Measurements from ENCODE around the gene OR10Z1. TPM values are rescaled to one million over a fixed set of nuclear protein-coding genes. Genes with fewer than 3 reads are reported as not detected.
A peak's percentile ranks its signal among the peaks of the same experiment; 100 is the strongest.

The OR10Z1 gene
- total and polyA plus RNA-seq, 2 of the 13 experiments (the other 11 are each of a cell fraction or from before 2014, with no cell fraction given): not detected

- no peak for TF ChIP-seq KMT2A (CRISPR knock-in tag; IDR thresholded peaks at IDR 0.05)
- peak; percentile 87 for TF ChIP-seq MAFF (IDR thresholded peaks at IDR 0.05; ENCODE audit: low read depth, low read length)
- no peak for TF ChIP-seq CEBPG (CRISPR knock-in tag; IDR thresholded peaks at IDR 0.05)
- no peak for TF ChIP-seq ZBTB21 (CRISPR knock-in tag; IDR thresholded peaks at IDR 0.05)
- no peak for TF ChIP-seq PCBP1 (IDR thresholded peaks at IDR 0.05; ENCODE audit: borderline replicate concordance, low read depth, low read length)
- peak; percentile 66 to 89 for TF ChIP-seq MAFK (conservative IDR thresholded peaks at IDR 0.05 in 1 of 2, IDR thresholded peaks at IDR 0.05 in 1 of 2; ENCODE audit: low read length in 2 of 2)
- no peak for TF ChIP-seq GPN1 (CRISPR knock-in tag; IDR thresholded peaks at IDR 0.05; ENCODE audit: borderline replicate concordance)
- no peak for TF ChIP-seq STAT5B (CRISPR knock-in tag; IDR thresholded peaks at IDR 0.05)
- TF ChIP-seq ZBTB4 (CRISPR knock-in tag; IDR thresholded peaks at IDR 0.05; ENCODE audit: borderline replicate concordance): no peak
- TF ChIP-seq ZNF260 (CRISPR knock-in tag; IDR thresholded peaks at IDR 0.05; ENCODE audit: borderline replicate concordance, low read depth): no peak
- no peaks in the 10 kb centered on the region for H3K36me3 ChIP-seq (replicated peaks in 1 of 2; ENCODE audit: control insufficient read depth in 1 of 2, insufficient read depth in 2 of 2, low read length in 2 of 2)
- no peaks in the 10 kb centered on the region for H3K4me1 ChIP-seq (ENCODE audit: insufficient read depth, low read length)
- H2AFZ ChIP-seq (ENCODE audit: low read length): no peak overlapping the region
- ChIA-PET POLR2A (no interaction called here), CTCF (ENCODE audit: low intra/inter-chr PET ratio, low total read pairs) (no interaction called here)
- H3K27ac ChIP-seq (ENCODE audit: extremely low read length, insufficient read depth, low read length): no peak overlapping the region
- no peak overlapping the region for H3K9ac ChIP-seq (ENCODE audit: insufficient read depth, low read depth, low read length)
- no TSS peak for BruUV-seq (replicated peaks)
- intact Hi-C loops (cut with micrococcal nuclease; ENCODE audit: unreplicated experiment): no loop called here
- FAIRE-seq (no peak), DNase-seq (ENCODE audit: low spot score) (no peak), ATAC-seq (no peak)
- peaks cover 68% of the 10 kb centered on the region for H3K9me3 ChIP-seq (ENCODE audit: low read length)
- no peak overlapping the region for H3K4me3 ChIP-seq (replicated peaks in 1 of 3; ENCODE audit: insufficient read depth in 1 of 3, low read depth in 2 of 3, low read length in 3 of 3)
- H3K4me2 ChIP-seq (ENCODE audit: low read depth, low read length): no peak overlapping the region
- no peaks in the 10 kb centered on the region for H3K79me2 ChIP-seq (ENCODE audit: insufficient read depth, low read length)
- no peaks in the 10 kb centered on the region for H3K27me3 ChIP-seq (ENCODE audit: control insufficient read depth in 1 of 2, insufficient read depth in 2 of 2, low read length in 2 of 2)
- H4K20me1 ChIP-seq (ENCODE audit: insufficient read depth, low read length): no peaks in the 10 kb centered on the region
- in situ Hi-C loops (cut with HindIII; ENCODE audit: extremely low pct_ligation_motif_present, low pct_unique_long_range_greater_than_20kb): no loop called here
Measured at GRCh38 chr1:158638904-158639303, 33.8 kb downstream of the OR10Z1 start.

All from HepG2 (cell line).